PC-3 (cell line): ENCODE results near the gene SH3RF1. TPM values are rescaled to one million over a fixed set of nuclear protein-coding genes. Genes with fewer than 3 reads are reported as not detected.

Source experiments
- ATAC-seq: fragments of 200-7000 bp; cut with Tn5 transposase; 2 replicates; pipeline ENCODE4 v1.9.1; 2020; ENCODE audit warnings: mild to moderate bottlenecking, moderate library complexity
- BruUV-seq: library from RNA; stranded (reverse); fragments of 400-500 nt; replicated peaks from 2 replicates; lab custom pipeline; 2021; lab: Mats Ljungman, UMichigan
- CTCF ChIA-PET: fragments of 300-600 bp; sonication (Branson Sonifier 250); formaldehyde crosslinking; loops from one replicate; lab custom pipeline; 2022; ENCODE audit warnings: antibody characterized with exemption; lab: Charles Lee
- POLR2A ChIA-PET: fragments of 300-600 bp; sonication (Branson Sonifier 250); formaldehyde crosslinking; loops from one replicate; lab custom pipeline; 2022; ENCODE audit warnings: antibody characterized with exemption; ENCODE audit not compliant: unreplicated experiment; lab: Charles Lee
- DNase-seq: peaks from one replicate; pipeline ENCODE4 v3.0.0-alpha.2; 2015
- H2AFZ ChIP-seq: fragments of 300-600 bp; sonication (generic); 2 replicates; pipeline ENCODE4 v1.6.0; 2016; ENCODE audit warnings: antibody characterized with exemption, low read length
- H3F3A ChIP-seq: fragments of 300-600 bp; sonication (generic); one replicate; pipeline ENCODE4 v1.6.0; 2017; ENCODE audit warnings: antibody characterized with exemption, low read length, control low read depth, mild to moderate bottlenecking; ENCODE audit not compliant: unreplicated experiment
- H3K27ac ChIP-seq: fragments of 300-600 bp; sonication (generic); 2 replicates; pipeline ENCODE4 v1.5.1; 2016; ENCODE audit warnings: mild to moderate bottlenecking, low read length
- H3K27me3 ChIP-seq: fragments of 300-600 bp; sonication (generic); 2 replicates; pipeline ENCODE4 v1.6.1; 2016; ENCODE audit warnings: low read length, mixed read lengths
- H3K36me3 ChIP-seq: fragments of 300-600 bp; sonication (generic); 2 replicates; pipeline ENCODE4 v1.6.1; 2016; ENCODE audit warnings: low read depth, mixed run types, low read length, mixed read lengths
- H3K4me1 ChIP-seq: fragments of 300-600 bp; sonication (generic); 2 replicates; pipeline ENCODE4 v1.5.1; 2016; ENCODE audit warnings: low read length; ENCODE audit not compliant: insufficient read depth
- H3K4me2 ChIP-seq: fragments of 300-600 bp; sonication (generic); 2 replicates; pipeline ENCODE4 v1.6.0; 2016; ENCODE audit warnings: low read length
- H3K4me3 ChIP-seq: fragments of 300-600 bp; sonication (generic); 2 replicates; pipeline ENCODE4 v1.5.1; 2016; ENCODE audit warnings: mild to moderate bottlenecking, low read length, mixed read lengths
- H3K79me2 ChIP-seq: fragments of 300-600 bp; sonication (generic); 2 replicates; pipeline ENCODE4 v1.6.1; 2017; ENCODE audit warnings: low read length, mixed read lengths
- H3K9ac ChIP-seq: fragments of 300-600 bp; sonication (generic); 2 replicates; pipeline ENCODE4 v1.6.0; 2016; ENCODE audit warnings: mild to moderate bottlenecking, low read length
- H3K9me2 ChIP-seq: fragments of 300-600 bp; sonication (generic); replicated peaks from 2 replicates; pipeline ENCODE4 v1.6.1; 2016; ENCODE audit warnings: mixed run types, low read length, mixed read lengths
- H3K9me3 ChIP-seq: fragments of 300-600 bp; sonication (generic); 2 replicates; pipeline ENCODE4 v1.6.1; 2016; ENCODE audit warnings: low read length, mixed read lengths
- H4K20me1 ChIP-seq: fragments of 300-600 bp; sonication (generic); 2 replicates; pipeline ENCODE4 v1.6.1; 2016; ENCODE audit warnings: low read length, mixed read lengths
- CTCF ChIP-seq: fragments of 300-600 bp; sonication (generic); conservative IDR thresholded peaks from 2 replicates; pipeline ENCODE4 v1.5.1; 2017; ENCODE audit warnings: antibody characterized with exemption, low read depth, mild to moderate bottlenecking, low read length
- EZH2 ChIP-seq: fragments of 300-600 bp; sonication (generic); IDR thresholded peaks from one replicate; pipeline ENCODE4 v1.6.1; 2017; ENCODE audit warnings: antibody characterized with exemption, mild to moderate bottlenecking, low read length; ENCODE audit not compliant: unreplicated experiment
- EZH2phosphoT487 ChIP-seq: fragments of 300-600 bp; sonication (generic); IDR thresholded peaks from 2 replicates; pipeline ENCODE4 v1.6.1; 2018; ENCODE audit warnings: mild to moderate bottlenecking, antibody characterized with exemption, low read length, borderline replicate concordance
- intact Hi-C: fragments of 100-400 bp; cut with micrococcal nuclease; formaldehyde crosslinking; loops from 2 replicates; pipeline ENCODE4 v1.9.0; 2023
- total RNA-seq: library from RNA; depleted of rRNA; stranded (reverse); fragments of >200 nt; gene quantifications from 2 replicates; pipeline ENCODE4 v1.2.3, GENCODE V29; 2014

SH3RF1 gene
- total RNA-seq, 1 experiment from 2014 or later: 21.0 TPM

- Histone ChIP-seq H3K9me2 (no peaks in the 10 kb centered on the region), H3K9ac (no peak overlapping the region), H3K4me2 (no peak overlapping the region), H3F3A (no peaks in the 10 kb centered on the region), H3K79me2 (peaks cover 97% of the 10 kb centered on the region), H3K9me3 (no peaks in the 10 kb centered on the region), H3K27me3 (no peaks in the 10 kb centered on the region), H3K27ac (no peak overlapping the region), H2AFZ (no peak overlapping the region), H3K4me3 (no peak overlapping the region), H3K36me3 (no peaks in the 10 kb centered on the region), H3K4me1 (peaks cover 16% of the 10 kb centered on the region), H4K20me1 (0 out of 2 replicates have a peak, but pooled peaks cover 5% of the 10 kb centered on the region)
- BruUV-seq: no TSS peak
- ChIA-PET CTCF (no interaction called here), POLR2A (no interaction called here)
- intact Hi-C loops: no loop called here
- ATAC-seq: no peak
- no peak for DNase-seq
- no peak for TF ChIP-seq EZH2
- no peak for TF ChIP-seq CTCF
- TF ChIP-seq EZH2phosphoT487: no peak
These were observed 95.3 kb downstream of the SH3RF1 start for GRCh38 chr4:169175476-169175875.

- H3K79me2 ChIP-seq: peaks cover 97% of the 10 kb centered on the region
- POLR2A ChIA-PET: no interaction called here
- 0 out of 2 replicates have a peak, but pooled peaks cover 5% of the 10 kb centered on the region for H4K20me1 ChIP-seq
- TF ChIP-seq EZH2 (no peak), EZH2phosphoT487 (no peak)
- H3K36me3 ChIP-seq: no peaks in the 10 kb centered on the region
- CTCF ChIA-PET: no interaction called here
- intact Hi-C loops: no loop called here
- no peaks in the 10 kb centered on the region for H3K27me3 ChIP-seq
- H3K4me2 ChIP-seq: 0 out of 2 replicates have a peak overlapping the region, but pooled peaks have one; percentile 7
- H3F3A ChIP-seq: no peaks in the 10 kb centered on the region
- no peaks in the 10 kb centered on the region for H3K9me2 ChIP-seq
- H3K27ac ChIP-seq: no peak overlapping the region
- ATAC-seq (no peak), DNase-seq (no peak)
- H3K4me3 ChIP-seq: no peak overlapping the region
- H3K9ac ChIP-seq: no peak overlapping the region
- BruUV-seq: no TSS peak
- H3K9me3 ChIP-seq: no peaks in the 10 kb centered on the region
- no peak overlapping the region for H2AFZ ChIP-seq
- H3K4me1 ChIP-seq: peaks cover 16% of the 10 kb centered on the region
These were observed 95.7 kb downstream of the SH3RF1 start for GRCh38 chr4:169175035-169175434.

GRCh38 chr4:169174247-169174646, 96.5 kb downstream of the SH3RF1 start:
- Histone ChIP-seq H3K4me3 (no peak overlapping the region), H3F3A (no peaks in the 10 kb centered on the region), H3K79me2 (peaks cover 95% of the 10 kb centered on the region), H3K4me1 (peaks cover 16% of the 10 kb centered on the region), H3K9ac (no peak overlapping the region), H2AFZ (no peak overlapping the region), H3K9me3 (no peaks in the 10 kb centered on the region), H3K27ac (no peak overlapping the region), H3K9me2 (no peaks in the 10 kb centered on the region), H3K36me3 (no peaks in the 10 kb centered on the region), H3K4me2 (no peak overlapping the region), H3K27me3 (no peaks in the 10 kb centered on the region), H4K20me1 (0 out of 2 replicates have a peak, but pooled peaks cover 5% of the 10 kb centered on the region)
- intact Hi-C loops: no loop called here
- ATAC-seq (peak; percentile 91), DNase-seq (peak; percentile 50)
- BruUV-seq: no TSS peak
- TF ChIP-seq CTCF (peak; percentile 19; the same call in 1 of the 2 replicates), EZH2 (no peak), EZH2phosphoT487 (no peak)
- ChIA-PET POLR2A (no interaction called here), CTCF (interaction anchor here (0.6 kb wide), 1 partner anchor 95 kb away, joined by 3 read pairs; no protein-coding TSS in a partner anchor)
